ENCODE results near the gene UBA3.

- TF ChIP-seq GATA2 (IDR thresholded peaks at IDR 0.05; ENCODE audit: low read depth, low read length) = no peak
- no peak for TF ChIP-seq GATA3 (IDR thresholded peaks at IDR 0.05; ENCODE audit: low read depth, low read length)
Measured at GRCh38 chr3:69108811-69109210, 28.6 kb upstream of the UBA3 start.

Measured in SH-SY5Y (cell line).